Ishikawa (cell line): Measurements from ENCODE around the gene KCNQ1.

Experiments
- CEBPB ChIP-seq: IDR thresholded peaks from 2 replicates; pipeline ENCODE4 v1.6.1; 2012
- EP300 ChIP-seq: IDR thresholded peaks from 2 replicates; pipeline ENCODE4 v1.6.1; 2012; ENCODE audit warnings: borderline replicate concordance
- TAF1 ChIP-seq: IDR thresholded peaks from 2 replicates; pipeline ENCODE4 v1.6.1; 2012; ENCODE audit warnings: low read depth, mild to moderate bottlenecking
- YY1 ChIP-seq: IDR thresholded peaks from 2 replicates; pipeline ENCODE4 v1.6.1; 2012; ENCODE audit warnings: low read depth
- TF ChIP-seq, protein P1 (sequence below): IDR thresholded peaks from 2 replicates; pipeline ENCODE4 v1.6.1; 2012
- TF ChIP-seq, protein P2 (sequence below): IDR thresholded peaks from 2 replicates; pipeline ENCODE4 v1.6.1; 2012

DNA sequence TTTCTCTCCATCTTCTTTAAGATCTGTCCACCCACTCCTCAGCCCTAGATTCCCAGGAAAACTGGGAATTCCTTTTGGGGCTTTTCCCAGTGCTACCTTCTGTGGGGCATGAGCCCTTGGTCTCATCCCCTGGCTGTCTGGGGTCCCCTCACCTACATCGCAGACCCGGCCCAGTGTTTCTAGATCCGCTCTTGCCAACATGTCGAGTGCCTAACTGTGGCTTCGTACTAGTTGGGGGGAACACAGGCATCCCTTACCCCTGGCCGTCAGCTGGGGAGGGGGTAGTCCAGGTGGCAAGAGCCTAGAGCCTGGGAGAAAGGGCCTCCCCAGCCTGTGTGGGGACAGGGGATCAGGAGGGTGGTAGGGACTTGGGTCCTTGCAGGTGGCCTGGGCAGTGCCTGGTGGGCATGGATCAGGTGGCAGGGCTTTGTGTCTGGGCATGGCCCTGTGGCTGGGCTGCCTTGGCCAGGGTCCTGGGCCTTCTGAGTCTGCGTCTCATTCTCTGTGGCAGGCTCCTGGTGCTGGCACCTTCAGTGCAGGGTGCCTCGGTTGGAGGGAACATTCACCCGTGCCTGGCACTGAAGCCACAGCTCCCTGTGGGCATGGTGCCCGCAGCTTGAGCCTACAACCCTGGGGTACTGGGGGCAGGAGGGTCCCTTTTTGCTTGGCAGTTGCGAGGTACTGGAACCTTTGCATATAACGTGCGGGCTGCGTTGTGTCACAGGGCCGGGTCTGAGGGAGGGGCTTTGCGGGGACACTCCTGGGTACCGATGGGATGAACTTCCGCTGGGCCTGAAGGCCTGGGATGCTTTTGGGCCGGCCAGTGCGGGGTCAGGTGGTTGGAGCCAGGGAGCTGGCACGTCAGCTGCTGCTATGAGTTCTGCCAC, 4.1 kb downstream of the KCNQ1 start:
- TF ChIP-seq EP300 (no peak), TAF1 (no peak), YY1 (no peak), CEBPB (no peak)
- TF ChIP-seq, protein P1, sequence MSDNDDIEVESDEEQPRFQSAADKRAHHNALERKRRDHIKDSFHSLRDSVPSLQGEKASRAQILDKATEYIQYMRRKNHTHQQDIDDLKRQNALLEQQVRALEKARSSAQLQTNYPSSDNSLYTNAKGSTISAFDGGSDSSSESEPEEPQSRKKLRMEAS, result no peak
- TF ChIP-seq, protein P2, sequence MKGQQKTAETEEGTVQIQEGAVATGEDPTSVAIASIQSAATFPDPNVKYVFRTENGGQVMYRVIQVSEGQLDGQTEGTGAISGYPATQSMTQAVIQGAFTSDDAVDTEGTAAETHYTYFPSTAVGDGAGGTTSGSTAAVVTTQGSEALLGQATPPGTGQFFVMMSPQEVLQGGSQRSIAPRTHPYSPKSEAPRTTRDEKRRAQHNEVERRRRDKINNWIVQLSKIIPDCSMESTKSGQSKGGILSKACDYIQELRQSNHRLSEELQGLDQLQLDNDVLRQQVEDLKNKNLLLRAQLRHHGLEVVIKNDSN, result no peak
